ENCODE results near the gene HAUS1. TPM values are rescaled to one million over a fixed set of nuclear protein-coding genes. Genes with fewer than 3 reads are reported as not detected.
A peak's percentile ranks its signal among the peaks of the same experiment; 100 is the strongest.

Gene HAUS1
- total RNA-seq, 4 donors from 2014 or later, result 21.2 to 37.3 (median 28.1) TPM

DNA sequence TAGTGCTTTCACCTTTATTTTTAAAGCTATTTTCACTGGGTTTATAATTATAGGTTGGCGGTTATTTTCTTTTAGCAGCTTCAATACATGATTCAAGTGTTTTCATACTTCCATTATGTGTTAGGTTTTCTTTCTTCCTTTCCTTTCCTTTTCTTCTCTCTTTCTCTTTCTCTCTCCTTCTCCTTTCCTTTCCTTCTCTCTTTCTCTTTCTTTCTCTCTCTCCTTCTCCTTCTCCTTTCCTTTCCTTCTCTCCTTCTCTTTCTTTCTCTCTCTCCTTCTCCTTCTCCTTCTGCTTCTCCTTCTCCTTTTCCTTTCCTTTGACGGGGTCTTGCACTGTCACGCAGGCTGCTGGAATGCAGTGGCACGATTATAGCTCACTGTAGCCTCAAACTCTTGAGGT, 36.0 kb downstream of the HAUS1 start:
- Histone ChIP-seq H3K9me3 (no peaks in the 10 kb centered on the region), H3K4me3 (no peak overlapping the region), H3K36me3 (peaks cover 0 to 4% (median 0%) of the 10 kb centered on the region in 3 donors), H3K27me3 (no peaks in the 10 kb centered on the region), H3K4me1 (no peaks in the 10 kb centered on the region), H3K27ac (no peak overlapping the region)
- no peak for TF ChIP-seq POLR2A (IDR thresholded peaks at IDR 0.05)
- no peak for DNase-seq (ENCODE audit: low spot score in 2 of 2)
- 92 to 97% methylated on average over 4 of the region's 4 CpGs for WGBS, 2 donors

DNA sequence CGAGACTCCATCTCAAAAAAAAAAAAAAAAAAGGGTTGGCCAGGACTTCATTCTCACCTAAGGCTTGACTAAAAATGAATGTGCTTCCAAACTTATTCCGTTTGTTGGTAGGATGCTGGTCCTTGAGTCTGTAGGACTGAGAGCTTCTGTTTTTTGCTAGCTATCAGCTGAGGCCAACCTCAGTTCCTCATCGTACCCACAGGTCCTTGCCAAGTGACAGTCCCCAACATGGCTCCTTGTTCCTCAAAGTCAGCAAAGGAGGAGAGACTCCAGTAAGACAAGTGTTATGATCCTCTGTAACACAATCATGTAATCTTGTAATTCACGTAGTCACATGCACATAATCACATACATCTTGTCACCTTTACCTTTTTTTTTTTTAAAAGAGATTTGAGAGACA, 37.0 kb downstream of the HAUS1 start:
- Histone ChIP-seq H3K27me3 (no peaks in the 10 kb centered on the region), H3K4me1 (no peaks in the 10 kb centered on the region), H3K9me3 (no peaks in the 10 kb centered on the region), H3K27ac (no peak overlapping the region), H3K4me3 (no peak overlapping the region), H3K36me3 (peaks cover 0 to 4% (median 0%) of the 10 kb centered on the region in 3 donors)
- TF ChIP-seq EP300 (IDR thresholded peaks at IDR 0.05), result no peak
- no peak for TF ChIP-seq POLR2A (IDR thresholded peaks at IDR 0.05)
- TF ChIP-seq, protein P1, sequence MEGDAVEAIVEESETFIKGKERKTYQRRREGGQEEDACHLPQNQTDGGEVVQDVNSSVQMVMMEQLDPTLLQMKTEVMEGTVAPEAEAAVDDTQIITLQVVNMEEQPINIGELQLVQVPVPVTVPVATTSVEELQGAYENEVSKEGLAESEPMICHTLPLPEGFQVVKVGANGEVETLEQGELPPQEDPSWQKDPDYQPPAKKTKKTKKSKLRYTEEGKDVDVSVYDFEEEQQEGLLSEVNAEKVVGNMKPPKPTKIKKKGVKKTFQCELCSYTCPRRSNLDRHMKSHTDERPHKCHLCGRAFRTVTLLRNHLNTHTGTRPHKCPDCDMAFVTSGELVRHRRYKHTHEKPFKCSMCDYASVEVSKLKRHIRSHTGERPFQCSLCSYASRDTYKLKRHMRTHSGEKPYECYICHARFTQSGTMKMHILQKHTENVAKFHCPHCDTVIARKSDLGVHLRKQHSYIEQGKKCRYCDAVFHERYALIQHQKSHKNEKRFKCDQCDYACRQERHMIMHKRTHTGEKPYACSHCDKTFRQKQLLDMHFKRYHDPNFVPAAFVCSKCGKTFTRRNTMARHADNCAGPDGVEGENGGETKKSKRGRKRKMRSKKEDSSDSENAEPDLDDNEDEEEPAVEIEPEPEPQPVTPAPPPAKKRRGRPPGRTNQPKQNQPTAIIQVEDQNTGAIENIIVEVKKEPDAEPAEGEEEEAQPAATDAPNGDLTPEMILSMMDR (IDR thresholded peaks at IDR 0.05), result no peak
- no peak for DNase-seq (ENCODE audit: low spot score in 2 of 2)
- WGBS, 2 donors, result 90 to 91% methylated on average over 4 of the region's 4 CpGs

DNA sequence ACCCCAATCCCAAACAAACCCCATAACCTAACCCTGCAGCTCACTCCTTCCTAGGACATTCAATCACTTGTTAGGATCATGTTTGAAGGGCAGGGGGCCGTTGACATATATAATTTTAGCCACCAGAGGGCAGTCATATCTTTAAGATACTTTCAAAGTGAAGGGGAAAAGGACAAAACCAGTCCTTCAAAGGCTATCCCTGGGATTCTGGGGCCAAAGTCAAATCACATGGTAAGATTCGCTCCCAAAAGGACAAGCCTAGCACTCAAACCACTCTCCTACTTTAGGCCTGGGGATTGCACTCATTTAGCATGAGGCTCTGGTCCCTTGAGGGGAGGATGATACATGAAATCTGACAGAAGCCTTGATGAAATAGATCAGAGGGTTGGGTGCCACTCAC, 44.6 kb downstream of the HAUS1 start:
- 3 to 15% methylated on average over 2 of the region's 2 CpGs for WGBS, 2 donors

DNA sequence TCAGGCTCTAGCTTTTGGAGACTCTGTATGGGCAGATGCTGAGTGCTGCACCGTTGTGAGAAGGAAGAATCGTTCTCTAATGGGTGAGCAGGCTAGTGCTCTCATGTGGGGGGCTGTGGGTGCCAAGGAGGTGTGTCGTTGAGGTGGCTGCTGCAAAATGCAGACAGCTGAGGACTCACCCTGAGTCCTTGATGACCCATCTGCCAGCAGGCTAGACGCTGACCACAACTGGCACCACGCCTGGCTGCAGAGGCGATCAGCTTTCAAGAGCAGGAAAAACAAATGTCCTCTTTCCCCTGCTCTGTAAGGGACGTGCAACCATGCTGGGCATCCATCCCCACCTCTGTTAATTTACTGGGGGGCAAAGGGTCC, 48.2 kb downstream of the HAUS1 start:
- no peak overlapping the region for H3K27ac ChIP-seq
- WGBS, 2 donors, result 60 to 67% methylated on average over 7 of the region's 7 CpGs
- no peak for DNase-seq (ENCODE audit: low spot score in 2 of 2)

More for the DNA sequence above, 44.6 kb downstream of the HAUS1 start:
- peaks cover 0 to 3% (median 0%) of the 10 kb centered on the region in 4 donors for H3K4me1 ChIP-seq
- H3K9me3 ChIP-seq, result no peaks in the 10 kb centered on the region
- no peaks in the 10 kb centered on the region for H3K27me3 ChIP-seq
- H3K36me3 ChIP-seq, result no peaks in the 10 kb centered on the region
- H3K4me3 ChIP-seq, result no peak overlapping the region
- peak; percentile 18 to 76 for DNase-seq (ENCODE audit: low spot score in 2 of 2)
- TF ChIP-seq EP300 (IDR thresholded peaks at IDR 0.05), result no peak
- TF ChIP-seq, protein P1 (IDR thresholded peaks at IDR 0.05), result peak; percentile 44 to 69 (median 61)
- no peak for TF ChIP-seq POLR2A (IDR thresholded peaks at IDR 0.05)
- no peak overlapping the region for H3K27ac ChIP-seq

DNA sequence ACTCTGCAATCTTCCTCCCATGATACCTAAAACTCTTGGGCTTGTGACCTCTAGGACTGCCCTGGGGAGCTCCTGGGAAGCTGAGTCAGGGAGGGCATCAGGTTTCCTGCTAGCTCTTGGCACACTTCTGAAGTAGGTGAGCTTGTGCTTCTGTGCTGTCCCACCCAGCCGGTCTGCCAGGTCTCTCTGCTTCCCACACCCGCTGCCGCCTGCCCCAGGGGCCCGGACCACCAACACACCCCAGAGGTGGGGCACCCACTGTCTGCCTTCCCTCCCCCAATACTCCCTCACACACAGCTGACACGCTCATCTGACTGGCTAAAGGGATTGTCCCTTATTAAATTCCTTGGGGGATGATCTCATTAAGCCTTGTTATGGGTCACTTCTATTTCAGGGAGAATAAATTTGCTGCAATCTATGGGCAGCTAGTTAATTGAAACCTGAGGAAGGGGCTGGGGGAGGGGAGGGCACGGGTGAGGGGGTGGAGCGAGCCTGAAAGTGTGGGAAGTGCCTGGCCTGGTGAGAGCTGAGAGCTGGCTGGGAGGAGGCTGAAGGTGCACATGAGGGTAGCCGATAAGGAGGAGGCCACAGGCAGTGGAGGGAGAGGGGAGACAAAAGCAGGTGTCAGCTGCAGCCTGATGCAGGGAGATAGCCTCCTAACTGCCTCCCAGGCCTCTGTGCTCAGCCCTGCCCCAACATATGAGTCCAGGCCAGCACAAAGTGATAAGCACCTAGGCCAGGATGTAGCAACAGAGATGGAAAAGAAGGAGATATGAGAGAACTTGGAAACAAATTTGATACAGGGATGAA, 48.8 kb downstream of the HAUS1 start:
- 46 to 59% methylated on average over 8 of the region's 8 CpGs for WGBS, 2 donors
- H3K27me3 ChIP-seq, result no peaks in the 10 kb centered on the region
- H3K4me1 ChIP-seq, result peaks cover 0 to 3% (median 0%) of the 10 kb centered on the region in 4 donors
- DNase-seq (ENCODE audit: low spot score in 2 of 2), result no peak
- H3K9me3 ChIP-seq, result no peaks in the 10 kb centered on the region
- no peak overlapping the region for H3K4me3 ChIP-seq
- H3K36me3 ChIP-seq, result peaks cover 0 to 14% (median 0%) of the 10 kb centered on the region in 3 donors
- TF ChIP-seq, protein P1 (IDR thresholded peaks at IDR 0.05), result no peak
- TF ChIP-seq POLR2A (IDR thresholded peaks at IDR 0.05) (no peak), EP300 (IDR thresholded peaks at IDR 0.05) (no peak)
- no peak overlapping the region for H3K27ac ChIP-seq

More for the DNA sequence above, 48.2 kb downstream of the HAUS1 start:
- Histone ChIP-seq H3K36me3 (peaks cover 0 to 9% (median 0%) of the 10 kb centered on the region in 3 donors), H3K4me1 (peaks cover 0 to 3% (median 0%) of the 10 kb centered on the region in 4 donors), H3K9me3 (no peaks in the 10 kb centered on the region), H3K4me3 (no peak overlapping the region), H3K27me3 (no peaks in the 10 kb centered on the region)
- no peak for TF ChIP-seq EP300 (IDR thresholded peaks at IDR 0.05)
- no peak for TF ChIP-seq POLR2A (IDR thresholded peaks at IDR 0.05)
- TF ChIP-seq, protein P1 (IDR thresholded peaks at IDR 0.05), result no peak

Data from tibial nerve (tissue), 4 donors.